Activated CD4-positive, alpha-beta T cell treated with anti-CD3 and anti-CD28 coated beads, Interleukin-10, Interleukin-2, amounts not matched to agents 100 ng/mL and 50 ng/mL, durations not matched to agents 16 hours and 8 hours (primary cell): ENCODE measurements around the gene ZNF506.
"Not testable (repeated sequence)": the region's sequence is repeated elsewhere in the genome, so short reads cannot be mapped to it uniquely, and the experiment has no call there.

Experiments
- DNase-seq: peaks from one replicate; pipeline ENCODE4 v3.0.0-alpha.2; 2020

ZNF506 gene

DNA sequence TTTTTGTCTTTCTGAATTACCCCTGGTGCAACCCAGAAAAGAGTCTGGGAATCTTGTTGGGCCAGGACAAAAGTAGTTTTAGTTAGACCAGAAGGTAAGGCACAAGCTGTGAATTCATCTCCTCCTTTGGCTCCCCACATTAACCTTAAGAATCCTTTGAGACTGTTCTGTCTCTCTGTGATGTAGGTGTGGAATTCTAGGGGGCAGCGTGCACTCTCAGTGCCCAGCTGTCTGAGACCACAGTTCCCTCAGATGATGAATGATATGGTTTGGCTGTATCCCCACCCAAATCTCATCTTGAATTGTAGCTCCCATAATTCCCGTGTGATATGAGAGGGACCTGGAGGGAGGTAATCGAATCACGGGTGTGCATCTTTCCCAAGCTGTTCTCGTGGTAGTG lies 43.9 kb downstream of the ZNF506 start:
- no peak for DNase-seq

DNA sequence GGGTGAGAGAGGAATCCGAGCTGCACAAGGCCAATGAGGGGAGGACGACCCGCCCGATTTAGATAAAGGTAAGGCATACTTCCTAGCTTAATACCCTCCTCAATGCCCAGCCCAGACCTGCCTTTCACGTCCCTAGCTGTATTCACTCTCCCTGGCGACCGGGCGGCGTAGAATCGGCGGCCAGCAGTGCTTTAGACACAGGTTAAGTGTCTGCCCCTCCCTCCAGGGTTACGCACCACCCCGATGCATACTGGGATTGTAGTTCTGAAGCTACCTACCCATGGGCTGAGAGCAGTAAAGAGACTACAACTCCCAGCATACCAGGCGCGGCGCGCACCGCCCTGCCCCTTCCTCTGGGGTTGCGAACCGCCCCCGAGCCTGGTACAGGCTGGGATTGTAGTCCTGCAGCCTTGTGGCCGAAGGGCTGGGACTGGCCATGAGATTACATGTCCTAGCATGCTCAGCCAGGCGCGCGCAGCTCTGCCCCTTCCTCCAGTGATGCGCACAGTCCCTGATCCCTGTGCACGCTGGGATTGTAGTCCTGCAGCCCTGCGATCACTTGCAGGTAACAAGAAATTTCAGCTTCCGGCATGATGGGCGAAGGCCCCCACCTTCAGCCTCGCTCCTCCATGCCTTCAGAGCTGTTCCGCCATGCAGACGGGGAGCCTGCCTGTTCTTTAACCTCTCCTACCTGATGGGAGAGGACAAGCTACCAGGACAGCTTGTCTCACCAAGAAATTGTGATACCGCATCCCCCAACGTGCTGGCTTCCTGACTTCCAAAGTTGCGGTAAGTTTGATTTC lies 45.1 kb downstream of the ZNF506 start:
- peak; percentile 97 for DNase-seq

DNA sequence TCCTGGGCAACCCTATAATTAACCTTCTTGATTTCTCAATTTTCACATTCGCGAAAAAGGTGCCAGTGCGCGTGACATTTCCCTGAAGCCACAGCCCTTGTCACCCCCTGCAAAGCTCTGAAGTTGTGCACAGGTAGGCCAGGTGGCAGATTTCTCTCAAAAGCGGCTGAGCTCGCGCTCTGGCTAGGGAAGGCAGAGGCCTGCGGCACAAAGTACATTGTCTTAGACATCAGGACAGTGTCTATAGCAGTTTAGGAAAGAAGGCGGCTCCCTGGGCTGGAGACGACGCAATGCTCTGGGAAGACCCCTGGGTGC lies 45.7 kb downstream of the ZNF506 start:
- DNase-seq: no peak

DNA sequence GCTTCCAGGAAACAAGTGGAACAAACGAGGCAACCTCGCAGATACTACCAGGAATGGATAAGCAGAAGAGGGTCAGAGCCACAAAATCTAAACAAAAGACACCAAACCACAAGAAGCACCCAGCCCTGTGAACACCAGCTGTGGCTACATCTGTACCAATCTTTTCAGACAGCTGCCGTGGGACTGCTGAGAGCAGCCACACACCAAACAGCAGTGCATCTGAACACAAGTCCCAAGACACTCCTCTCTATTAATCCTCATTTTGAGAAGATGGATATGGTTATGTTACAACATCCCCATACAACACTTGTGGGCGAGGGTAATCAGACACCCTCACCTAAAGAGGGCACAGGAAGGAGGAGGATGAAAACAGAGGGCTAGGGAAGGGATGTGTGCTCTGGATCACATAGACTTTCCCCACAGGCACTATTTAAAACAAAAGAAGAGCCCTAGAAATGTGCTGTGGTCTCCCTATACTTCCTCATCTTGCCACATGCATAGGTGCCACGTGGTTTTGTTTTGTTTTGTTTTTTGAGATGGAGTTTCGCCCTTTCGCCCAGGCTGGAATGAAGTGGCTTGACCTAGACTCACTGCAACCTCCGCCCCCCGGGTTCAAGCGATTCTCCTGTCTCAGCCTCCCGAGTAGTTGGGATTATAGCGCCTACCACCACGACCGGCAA lies 47.1 kb downstream of the ZNF506 start:
- DNase-seq: no peak

DNA sequence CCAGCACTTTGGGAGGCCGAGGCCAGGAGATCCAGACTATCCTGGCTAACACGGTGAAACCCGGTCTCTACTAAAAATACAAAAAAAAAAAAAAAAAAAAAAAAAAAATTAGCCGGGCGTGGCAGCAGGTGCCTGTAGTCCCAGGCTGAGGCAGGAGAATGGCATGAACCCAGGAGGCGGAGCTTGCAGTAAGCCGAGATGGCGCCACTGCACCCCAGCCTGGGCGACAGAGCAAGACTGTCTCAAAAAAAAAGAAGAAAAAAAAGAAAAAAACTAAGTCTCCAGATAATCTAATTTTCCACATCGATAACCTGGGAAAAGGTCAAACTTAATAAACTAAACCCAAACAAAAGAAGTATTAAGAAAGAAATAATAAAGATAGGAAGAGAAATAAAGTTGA lies 49.6 kb downstream of the ZNF506 start:
- not testable (repeated sequence) for DNase-seq

DNA sequence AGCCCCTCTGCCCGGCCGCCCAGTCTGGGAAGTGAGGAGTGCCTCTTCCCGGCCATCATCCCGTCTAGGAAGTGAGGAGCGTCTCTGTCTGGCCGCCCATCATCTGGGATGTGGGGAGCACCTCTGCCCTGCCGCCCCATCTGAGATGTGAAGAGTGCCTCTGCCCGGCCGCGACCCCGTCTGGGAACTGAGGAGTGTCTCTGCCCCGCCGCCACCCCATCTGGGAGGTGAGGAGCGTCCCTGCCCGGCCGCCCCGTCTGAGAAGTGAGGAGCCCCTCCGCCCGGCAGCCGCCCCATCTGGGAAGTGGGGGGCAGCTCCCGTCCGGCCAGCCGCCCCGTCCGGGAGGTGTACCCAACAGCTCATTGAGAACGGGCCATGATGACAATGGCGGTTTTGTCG lies 51.6 kb downstream of the ZNF506 start:
- not testable (repeated sequence) for DNase-seq

DNA sequence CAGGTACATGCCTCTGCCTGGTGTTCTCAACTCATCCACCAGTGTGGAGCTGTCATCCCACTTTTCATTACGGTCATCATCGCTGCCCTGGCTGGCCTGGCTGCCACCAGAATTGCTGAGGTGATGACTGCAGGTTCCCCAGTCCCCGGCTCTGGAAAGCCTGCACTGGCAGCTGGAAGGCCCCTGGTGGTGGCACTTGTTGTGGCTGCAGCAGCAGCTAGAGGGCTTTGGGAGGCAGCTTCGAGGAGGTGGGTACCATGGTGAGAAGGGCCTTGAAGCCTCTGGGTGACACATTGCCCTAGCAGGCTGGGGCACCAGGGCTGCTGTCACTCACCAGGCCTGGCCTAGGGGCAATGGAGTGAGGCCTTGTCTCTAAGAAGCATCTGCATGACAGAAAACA lies 63.4 kb downstream of the ZNF506 start:
- DNase-seq: no peak

DNA sequence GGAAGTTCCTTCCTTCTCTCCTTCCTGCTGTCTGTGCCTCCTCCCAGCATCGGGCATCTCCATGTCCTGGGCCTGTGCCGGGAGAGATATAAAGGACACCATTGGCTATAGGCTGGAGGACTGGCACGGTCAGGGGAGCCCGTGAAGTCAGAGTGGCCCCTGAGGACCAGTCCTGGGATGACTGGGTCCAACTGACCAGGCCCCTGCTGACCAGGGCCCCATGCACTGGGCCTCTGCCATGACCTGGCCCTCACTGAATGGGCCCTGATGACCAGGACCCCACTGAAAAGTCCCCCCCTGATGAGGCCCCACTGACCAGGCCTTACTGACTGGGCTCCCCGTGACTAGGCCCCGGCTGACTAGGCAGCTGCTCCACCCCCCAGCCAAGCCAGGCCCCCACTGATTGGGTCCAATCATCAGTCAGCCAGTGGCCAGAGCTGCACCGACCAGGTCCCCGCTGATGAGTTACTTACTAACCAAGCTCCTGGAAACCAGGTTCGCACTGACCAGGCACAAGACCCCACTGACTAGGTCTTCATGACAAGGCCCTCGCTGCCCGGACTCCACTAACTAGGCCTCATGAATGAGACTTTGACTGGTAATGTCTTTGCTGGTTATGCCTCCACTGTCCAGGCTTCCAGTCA lies 68.7 kb downstream of the ZNF506 start:
- DNase-seq: no peak

DNA sequence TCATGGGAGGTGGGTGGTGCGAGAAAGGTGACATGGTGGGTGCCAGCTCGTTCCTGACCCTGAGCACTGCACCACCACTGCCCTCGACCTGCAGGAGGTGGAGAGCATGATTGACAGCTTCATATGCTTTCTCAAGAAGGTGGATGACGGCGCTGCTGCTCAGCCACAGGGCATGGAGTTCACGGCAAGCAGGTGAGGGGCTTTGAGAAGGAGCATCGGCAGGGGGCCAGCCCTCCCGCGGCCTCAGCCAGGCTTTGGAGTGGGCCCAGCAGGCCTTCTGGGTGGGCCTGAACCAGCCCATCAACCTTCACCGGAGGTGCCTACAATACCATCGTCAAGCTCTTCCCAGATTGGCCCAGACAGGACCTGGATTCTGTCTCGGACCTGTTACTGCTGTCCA lies 69.7 kb downstream of the ZNF506 start:
- no peak for DNase-seq

DNA sequence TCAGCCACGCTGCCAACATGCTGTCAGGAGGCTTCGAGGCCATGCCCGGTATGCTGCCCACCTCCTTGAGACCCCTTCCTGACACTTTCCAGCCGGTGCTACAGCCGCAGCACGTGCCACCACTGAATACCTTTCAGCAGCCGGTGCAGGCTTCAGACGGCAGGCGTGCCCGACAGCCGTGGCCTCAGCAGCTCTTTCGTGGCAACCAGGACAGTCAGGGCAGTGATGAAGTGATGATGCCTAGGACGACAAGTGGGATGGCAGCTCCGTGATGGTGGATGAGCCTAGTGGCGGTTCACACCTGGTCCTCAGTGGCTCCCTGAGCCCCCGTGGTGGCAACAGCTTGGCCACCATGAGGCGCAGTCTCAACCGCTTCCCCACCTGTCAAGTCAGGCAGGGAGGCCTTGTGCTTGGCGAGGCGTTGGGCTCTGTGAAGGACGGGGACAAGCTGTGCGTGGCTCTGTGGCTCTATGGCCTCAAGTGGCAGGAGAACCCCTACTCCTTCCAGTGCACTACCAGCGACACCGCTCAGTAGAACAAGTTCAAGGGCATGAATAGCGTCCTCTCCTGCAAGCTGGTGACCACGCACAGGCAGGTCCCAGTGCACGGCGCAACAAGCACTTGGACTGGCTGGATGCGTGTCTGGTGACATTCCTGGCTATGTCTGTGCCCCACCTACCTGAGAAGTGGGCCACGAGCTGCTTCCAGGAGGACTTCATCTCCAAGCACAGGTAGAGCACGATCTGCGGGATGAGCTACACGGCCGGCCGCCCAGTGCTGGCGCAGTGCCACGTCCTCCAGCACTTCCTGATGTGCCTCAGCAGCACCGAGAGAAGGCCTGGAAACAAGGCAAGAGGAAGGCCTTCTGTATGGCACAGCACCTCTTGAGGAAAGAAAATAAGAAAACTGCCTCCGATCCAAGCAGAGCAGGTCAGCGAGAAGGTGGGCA lies 70.4 kb downstream of the ZNF506 start:
- DNase-seq: no peak

DNA sequence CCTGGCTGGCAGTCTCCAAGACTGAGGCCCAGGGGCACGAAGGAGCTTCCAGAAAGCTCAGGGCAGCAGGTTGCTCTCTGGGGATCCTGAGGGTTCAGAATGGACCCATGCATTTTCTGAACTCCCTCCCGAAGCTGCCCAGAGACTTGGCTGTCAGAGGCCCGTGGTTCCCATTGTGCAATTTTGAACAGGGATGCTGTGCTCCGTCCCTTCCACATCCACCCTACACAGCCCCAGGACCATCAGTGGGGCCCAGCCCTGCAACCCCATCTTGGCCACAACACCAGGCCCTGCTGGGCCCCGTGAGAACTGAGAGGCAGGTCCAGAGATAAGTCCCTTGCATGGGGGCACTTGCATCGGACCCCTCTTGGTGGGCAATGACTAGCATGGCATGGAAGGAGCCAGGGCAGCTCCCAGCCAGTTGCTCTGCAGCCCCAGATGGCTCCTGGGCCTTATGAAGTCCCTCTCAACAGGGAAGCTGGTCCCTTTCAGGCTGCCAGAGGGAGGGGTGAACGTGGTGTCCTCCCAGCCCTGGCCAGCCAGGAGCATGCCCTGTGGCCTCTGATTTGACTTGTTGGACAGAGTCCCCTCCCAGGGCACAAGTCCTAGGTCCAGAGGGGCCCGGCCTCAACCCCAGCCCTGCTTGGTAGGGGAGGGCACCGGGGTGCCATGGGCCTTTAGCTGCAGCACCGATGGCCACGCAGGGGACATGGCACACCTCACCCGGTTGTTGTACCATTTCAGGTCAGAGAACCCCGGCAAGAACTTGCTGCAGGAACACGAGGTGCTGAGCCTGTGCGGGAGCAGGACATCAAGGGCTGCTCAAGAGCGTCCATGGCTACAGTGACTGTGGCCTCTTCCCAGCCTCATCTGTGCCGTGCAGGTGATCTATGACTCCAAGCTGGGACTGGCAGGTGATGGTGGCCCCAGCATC lies 71.4 kb downstream of the ZNF506 start:
- DNase-seq: no peak

DNA sequence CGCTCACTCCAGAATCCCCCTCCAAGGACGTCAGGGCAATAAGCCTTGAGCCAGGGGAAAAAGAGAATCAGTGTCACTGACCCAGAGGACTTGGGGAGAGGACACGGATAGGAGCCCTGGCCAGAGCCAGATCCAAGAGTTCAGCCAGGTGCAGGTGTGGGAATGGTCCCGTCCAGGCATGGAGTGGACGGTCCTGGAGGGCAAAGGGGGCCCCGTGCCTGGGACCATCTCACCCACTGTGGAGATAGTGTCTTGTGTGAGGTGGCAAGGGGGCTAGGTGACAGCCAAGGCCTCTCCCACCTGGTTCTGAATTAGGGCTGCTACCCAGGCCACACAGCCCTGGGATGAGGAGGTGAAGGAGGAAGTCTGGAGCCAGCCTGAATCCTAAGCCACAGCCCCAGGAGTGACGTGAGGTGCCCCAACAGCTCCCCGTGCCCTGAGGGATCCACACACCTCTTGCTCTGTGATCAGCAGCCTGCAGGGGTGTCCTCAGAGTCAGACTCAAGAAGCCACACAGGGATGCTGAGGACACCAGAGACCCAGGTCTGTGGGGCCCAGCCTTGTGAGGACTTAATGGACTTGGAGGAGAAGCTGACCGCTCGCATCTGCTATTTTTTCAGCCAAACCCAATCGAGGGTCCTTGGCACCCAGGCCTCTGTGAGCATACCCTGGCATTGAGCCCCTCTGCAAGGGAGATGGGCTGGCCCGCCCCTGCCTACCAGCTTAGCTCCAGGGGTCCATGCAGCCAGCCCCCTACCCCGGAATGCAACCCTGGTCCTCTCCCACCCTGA lies 72.2 kb downstream of the ZNF506 start:
- no peak for DNase-seq

DNA sequence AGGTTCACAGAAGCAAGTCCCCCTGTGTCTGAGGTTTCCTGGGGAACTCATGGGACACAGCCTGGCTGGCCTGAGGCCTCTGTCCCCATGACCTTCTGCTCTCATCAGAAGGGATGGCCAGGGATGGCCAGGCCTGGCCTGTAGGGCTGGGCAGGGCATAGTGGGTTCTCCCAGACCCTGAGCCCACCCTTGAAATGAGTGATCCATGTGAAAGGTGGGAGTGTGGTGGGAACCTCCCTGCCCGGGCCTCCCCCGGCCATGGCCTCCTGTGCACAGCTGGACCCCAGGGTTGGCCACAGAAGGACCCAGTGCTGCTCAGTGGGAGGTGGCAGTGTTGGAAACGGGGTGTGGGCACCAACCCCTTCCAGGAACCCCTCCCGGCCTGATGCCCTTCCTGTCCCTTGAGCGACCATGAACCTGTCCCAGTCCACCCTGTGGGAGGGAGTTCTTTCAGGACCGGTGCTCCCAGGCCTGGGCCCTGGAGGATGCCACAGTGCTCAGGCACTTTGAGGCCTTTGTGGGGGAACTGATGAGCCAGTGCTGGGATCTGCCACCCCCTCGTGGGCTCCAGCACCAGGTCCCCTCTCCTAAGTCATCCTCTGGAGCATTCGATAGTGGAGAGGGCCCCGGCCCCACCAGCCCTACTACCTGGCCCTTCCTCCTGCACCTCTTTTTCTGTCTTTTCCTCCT lies 73.2 kb downstream of the ZNF506 start:
- no peak for DNase-seq

DNA sequence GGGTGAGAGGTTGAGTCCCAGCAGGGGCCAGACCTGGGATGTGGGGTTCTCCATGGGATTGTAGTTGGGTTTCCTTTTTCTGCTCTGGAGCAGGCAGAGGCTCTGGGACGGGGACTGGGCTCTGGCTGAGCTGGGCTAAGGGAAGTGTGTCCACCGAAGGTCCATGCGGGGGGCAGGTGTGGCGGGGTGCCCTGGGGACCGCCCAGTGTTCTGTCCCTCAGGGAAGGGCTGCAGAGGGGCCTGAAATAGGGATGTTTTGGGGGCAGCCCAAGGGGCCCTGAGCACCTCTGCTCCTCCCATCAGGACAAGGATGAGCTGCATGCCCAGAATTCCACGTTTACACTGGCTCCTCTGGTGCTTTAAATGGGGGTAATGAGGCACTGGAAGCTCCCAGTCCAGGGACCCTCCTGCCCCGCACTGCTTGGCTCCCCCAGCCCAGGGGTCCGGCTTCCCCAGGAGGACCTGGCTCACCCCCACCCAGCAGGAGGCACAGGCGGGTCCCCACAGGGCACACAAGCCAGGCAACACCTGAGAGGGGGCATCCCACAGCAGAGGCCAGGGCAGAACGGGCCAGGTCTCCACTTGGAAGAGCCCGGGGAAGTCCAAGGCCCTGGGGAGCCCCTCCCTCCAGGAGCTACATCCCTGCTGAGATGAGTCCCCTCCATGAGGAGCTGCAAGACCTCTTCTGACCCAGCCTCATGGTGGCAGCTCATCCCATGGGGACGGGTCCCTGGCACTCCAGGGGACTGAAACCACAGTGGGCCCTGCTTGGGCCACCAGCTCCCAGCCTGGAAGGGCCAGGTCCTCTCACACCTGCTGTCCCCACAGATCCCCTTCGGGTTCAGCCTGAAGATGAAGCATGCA lies 74.0 kb downstream of the ZNF506 start:
- no peak for DNase-seq

DNA sequence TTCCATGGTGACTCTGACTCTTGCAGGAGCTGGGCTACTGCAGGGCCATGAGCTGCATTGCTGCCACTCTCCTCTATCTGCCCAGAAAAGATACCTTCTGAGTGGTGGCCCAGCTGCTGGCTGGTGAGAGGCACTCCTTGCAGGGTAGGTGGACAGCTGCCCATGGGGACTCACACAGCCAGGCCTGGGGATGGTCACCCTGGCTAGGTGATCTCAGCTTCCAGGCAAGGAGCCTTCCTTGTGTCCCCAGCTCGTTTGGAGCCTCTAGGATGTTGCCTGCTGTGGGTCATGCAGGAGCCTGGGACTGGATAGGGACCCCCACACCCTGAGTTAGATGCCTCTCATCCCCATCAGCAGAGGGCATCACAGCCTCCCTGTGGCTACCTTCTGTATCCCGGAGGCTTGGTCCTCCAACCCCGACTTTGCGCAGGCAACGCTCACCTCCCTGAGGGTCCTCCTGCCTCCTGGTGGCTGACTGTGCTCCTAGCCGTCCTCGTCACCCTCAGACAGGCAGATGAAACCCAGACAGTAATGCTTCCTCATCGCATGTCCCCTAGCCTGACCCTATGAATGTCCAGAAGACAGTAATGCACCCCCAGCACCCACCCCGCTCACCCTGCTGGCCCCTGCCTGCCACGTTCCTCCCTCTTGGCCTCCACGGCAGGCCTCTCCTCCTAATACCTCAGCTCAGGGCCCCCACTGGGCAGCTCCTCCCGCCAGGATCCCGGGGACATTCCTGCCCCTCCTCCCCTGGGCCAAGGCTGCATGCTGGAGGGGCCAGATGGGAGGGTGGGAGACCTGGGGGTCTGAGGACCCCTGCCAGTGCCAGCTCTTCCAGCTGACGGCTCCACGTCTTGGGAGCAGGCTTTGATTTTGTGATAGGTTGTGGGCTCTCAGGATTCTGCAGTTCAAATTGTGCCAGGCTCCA lies 75.0 kb downstream of the ZNF506 start:
- DNase-seq: no peak

DNA sequence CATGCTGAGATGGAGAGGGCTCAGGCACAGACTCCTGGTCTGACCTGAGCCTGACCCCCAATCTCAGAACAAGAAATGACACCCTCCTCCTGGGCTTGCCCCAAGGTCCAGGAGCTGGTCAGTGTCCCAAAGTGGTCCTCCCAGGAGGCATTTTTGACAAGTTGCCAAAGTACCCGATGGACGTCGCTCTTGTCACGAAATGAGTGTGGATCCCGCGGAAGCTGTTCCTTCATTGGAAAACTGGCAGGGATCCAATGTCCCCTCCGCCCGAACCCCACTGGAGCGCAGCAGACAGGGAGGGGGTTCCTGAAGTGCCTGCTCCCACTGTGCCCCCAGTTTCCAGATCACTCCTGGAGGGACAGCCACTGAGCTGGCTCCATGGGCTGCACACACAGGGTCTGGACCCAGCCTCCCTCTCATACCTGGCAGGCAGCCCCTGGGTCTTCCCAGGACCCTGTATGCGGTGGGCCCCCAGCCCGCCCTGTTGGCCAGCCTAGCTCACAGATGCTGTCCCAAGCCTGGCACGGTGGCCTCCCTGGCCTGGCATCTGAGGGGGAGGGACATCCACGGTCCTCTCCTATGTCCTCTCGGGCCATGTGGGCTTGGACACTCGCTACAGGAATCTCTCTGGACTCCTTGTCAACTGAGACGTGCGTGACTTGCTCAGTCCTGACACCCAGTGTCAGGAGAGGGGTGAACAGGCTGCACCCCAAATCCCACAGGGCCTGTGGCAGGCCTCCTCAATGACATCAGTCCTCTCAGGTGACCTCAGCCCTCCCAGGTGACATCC lies 75.9 kb downstream of the ZNF506 start:
- DNase-seq: no peak

DNA sequence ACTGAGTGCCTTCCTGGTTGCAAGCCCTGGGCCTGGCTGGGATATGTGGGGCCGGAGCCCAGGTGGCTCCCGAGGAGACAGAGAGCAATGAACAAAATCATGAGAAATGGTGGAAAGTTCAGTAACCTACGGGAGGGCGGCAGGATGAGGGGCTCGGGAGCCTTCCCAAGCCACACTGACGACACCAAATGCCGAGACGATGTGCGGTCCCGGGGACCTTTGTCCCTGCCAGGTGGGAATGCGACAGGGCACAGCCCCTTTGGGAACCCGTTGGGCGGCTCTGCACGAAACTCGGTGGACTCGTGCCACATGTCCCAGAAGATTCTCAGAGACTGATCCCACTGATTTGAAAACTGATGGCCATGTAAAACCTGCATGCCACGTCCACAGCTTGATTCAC lies 76.9 kb downstream of the ZNF506 start:
- DNase-seq: no peak
